Measurements from ENCODE around the gene CTR9.

GRCh38 chr11:10746871-10747270 lies 4.2 kb upstream of the CTR9 start:
- no peak for TF ChIP-seq CTCF (IDR thresholded peaks at IDR 0.05; ENCODE audit: low read length)
- no peak for TF ChIP-seq EZH2 (IDR thresholded peaks at IDR 0.05; ENCODE audit: borderline replicate concordance, low read length)

Data from OCI-LY1 (cell line).